HEK293 (cell line): Measurements from ENCODE around the gene PLPP6.

Experiments
- ZFP3 ChIP-seq: fragments of 450-650 bp; formaldehyde crosslinking; IDR thresholded peaks from 2 replicates; pipeline ENCODE4 v1.5.1; 2016; ENCODE audit warnings: low read depth, missing biosample characterization, missing genetic modification characterization
- ZNF214 ChIP-seq: fragments of 450-650 bp; formaldehyde crosslinking; IDR thresholded peaks from 2 replicates; pipeline ENCODE4 v1.5.1; 2017; ENCODE audit warnings: missing biosample characterization, mild to moderate bottlenecking, missing genetic modification characterization, borderline replicate concordance
- ZNF292 ChIP-seq: fragments of 450-650 bp; formaldehyde crosslinking; IDR thresholded peaks from 2 replicates; pipeline ENCODE4 v1.5.1; 2016; ENCODE audit warnings: low read depth, missing biosample characterization, missing genetic modification characterization, borderline replicate concordance

- TF ChIP-seq ZFP3 (tag by site-specific recombination) (no peak), ZNF292 (tag by site-specific recombination) (no peak), ZNF214 (no peak)
These were observed 51.8 kb downstream of the PLPP6 start for GRCh38 chr9:4713849-4714248.
